HG03097 (cell line): ENCODE data around the gene CRYZL1.

Experiments
- ATAC-seq: cut with Tn5 transposase; IDR thresholded peaks from one replicate; pipeline ENCODE4 v1.9.1; 2021; ENCODE audit not compliant: unreplicated experiment, low FRiP score

CRYZL1 gene

DNA sequence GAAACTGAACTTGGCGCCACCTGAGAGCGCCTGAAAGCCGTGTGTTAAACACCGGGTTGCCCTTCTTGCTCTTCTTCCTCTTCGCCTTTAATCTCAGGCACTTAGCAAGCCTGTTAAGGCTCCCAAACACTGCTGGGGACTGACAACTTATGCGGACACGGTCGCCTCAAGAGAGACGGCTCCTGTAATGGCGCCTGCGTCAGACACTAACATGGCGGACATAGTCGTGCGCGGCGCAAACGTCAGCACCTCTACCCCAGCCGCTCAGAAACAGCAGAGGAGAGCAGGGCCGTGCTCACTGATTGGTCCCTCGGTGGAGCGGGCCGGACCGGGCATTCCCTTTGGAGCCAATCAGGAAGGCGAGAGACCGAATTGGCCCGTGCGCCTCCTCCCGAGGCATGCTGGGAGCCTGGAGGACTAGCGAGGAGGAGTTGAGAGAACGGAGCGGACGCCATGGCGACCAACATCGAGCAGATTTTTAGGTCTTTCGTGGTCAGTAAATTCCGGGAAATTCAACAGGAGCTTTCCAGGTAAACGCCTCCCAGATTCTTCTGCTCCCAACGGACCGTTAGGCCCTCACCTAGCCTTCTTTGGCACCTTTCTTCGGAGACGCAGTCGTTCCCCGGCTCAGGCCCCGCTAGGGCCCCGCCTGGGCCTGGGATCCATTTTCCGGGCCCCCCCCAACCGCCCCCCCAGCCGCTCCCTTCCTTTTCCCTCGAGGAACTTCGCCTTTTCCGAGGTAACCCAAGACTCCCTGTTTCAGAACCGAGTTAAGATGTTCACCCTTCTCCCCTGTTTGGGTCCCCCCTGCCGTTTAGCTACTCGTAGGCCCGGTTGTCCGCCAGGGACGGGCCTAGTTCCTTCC lies 98.7 kb downstream of the CRYZL1 start, which contains the start of gene SON:
TSS of gene SON (plus strand) at position 399 of the 865 bp plus-strand sequence. CDS start at position 454, 55 bp downstream.
- peak; percentile 93 for ATAC-seq

DNA sequence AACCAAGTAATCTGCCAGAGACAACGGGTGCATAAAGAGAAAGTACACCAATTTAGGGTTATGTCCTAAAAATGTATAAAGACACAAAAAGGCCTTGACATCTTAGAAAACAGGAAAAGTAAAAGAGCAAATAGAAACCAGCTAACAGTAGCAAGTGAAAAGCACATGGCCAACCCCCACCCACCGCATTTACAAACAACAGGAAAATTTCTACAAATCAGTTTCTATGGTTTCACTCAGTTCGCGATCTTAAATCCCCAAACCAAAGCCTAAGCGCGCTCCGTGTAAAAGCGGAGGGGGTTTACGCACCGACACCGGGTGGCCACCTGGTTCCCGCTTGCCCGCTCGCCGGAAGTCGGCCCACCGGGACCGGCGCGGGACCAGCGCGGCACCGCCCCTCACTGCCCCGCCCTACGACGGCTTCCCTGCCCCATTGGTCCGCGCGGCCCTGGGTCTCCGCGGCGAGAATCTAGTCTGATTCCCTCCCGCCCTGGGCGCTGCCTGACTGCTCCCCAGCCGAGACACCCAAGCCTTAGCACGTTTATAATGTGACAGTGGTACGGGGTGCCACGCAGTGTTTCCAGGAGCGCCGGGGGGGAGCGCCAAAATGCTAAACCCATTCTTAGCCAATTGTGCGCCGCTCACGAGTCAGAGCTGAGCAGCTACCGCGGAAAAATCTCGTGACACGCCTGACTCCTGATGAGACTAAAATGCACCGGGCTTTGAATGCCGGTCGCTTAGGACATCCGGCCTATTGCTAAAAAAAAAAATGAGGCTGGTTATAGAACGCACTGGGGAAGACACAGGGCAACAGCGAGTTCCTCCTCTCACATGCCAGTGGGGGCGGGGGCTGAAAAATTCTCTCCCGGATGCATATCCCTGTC lies 99.5 kb downstream of the CRYZL1 start, which contains the start of gene GART:
TSS of gene GART (minus strand) at position 362 of the 884 bp plus-strand sequence. CDS start 2,802 bp downstream, outside the sequence.
- peak; percentile 51 for ATAC-seq

GRCh38 chr21:33541105-33541711 lies 100.3 kb downstream of the CRYZL1 start:
- no peak for ATAC-seq

GRCh38 chr21:33540711-33541104 lies 100.8 kb downstream of the CRYZL1 start:
- no peak for ATAC-seq

DNA sequence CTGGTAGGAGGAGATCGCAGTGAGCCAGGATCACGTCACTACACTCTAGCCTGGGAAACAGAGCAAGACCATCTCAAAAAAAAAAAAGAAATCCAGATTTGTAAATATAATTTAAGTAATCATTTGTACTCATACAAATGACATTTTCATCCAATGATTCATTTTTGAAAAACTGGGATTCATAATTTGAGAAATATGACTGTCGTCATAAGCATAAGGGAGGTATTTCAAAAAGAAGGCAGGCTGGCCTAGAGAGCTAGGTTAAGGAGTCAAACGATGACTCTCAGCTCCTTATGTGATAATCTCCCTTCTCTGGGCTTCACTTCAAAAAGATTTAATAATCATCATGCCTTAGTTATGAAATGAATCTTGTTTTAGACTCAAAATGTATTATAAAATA lies 101.9 kb downstream of the CRYZL1 start:
- no peak for ATAC-seq
